HepG2 (cell line): Measurements from ENCODE around the gene CTSD. TPM values are rescaled to one million over a fixed set of nuclear protein-coding genes. Genes with fewer than 3 reads are reported as not detected.
A peak's percentile ranks its signal among the peaks of the same experiment; 100 is the strongest.

Experiments used
- ARNT2 ChIP-seq: sonication (generic); formaldehyde crosslinking; IDR thresholded peaks from 2 replicates; pipeline ENCODE4 v1.8.0; 2022; ENCODE audit warnings: mild to moderate bottlenecking, low read depth, missing genetic modification reagents, moderate library complexity
- CBX1 ChIP-seq: IDR thresholded peaks from one replicate; pipeline ENCODE4 v1.6.1; 2016; ENCODE audit warnings: antibody characterized with exemption, low read depth
- CCDC6 ChIP-seq: sonication (generic); formaldehyde crosslinking; IDR thresholded peaks from 2 replicates; pipeline ENCODE4 v1.8.1; 2022; ENCODE audit warnings: mild to moderate bottlenecking, missing genetic modification reagents, moderate library complexity
- DDIT3 ChIP-seq: sonication (generic); formaldehyde crosslinking; IDR thresholded peaks from 2 replicates; pipeline ENCODE4 v1.4.0; 2020; ENCODE audit warnings: mild to moderate bottlenecking, missing genetic modification reagents
- HNF1B ChIP-seq: sonication (generic); formaldehyde crosslinking; IDR thresholded peaks from 2 replicates; pipeline ENCODE4 v1.5.1; 2020; ENCODE audit warnings: mild to moderate bottlenecking, moderate library complexity, missing genetic modification reagents
- HNF4A ChIP-seq: sonication (generic); formaldehyde crosslinking; IDR thresholded peaks from 2 replicates; pipeline ENCODE4 v1.4.0; 2020; ENCODE audit warnings: missing genetic modification reagents
- HOXA9 ChIP-seq: sonication (generic); formaldehyde crosslinking; IDR thresholded peaks from 2 replicates; pipeline ENCODE4 v1.8.1; 2022; ENCODE audit warnings: missing genetic modification reagents, mild to moderate bottlenecking, moderate library complexity, borderline replicate concordance
- KDM2A ChIP-seq: sonication (generic); formaldehyde crosslinking; IDR thresholded peaks from 2 replicates; pipeline ENCODE4 v1.4.0; 2020; ENCODE audit warnings: low read depth, missing genetic modification reagents, borderline replicate concordance
- MEIS2 ChIP-seq: sonication (generic); formaldehyde crosslinking; IDR thresholded peaks from 2 replicates; pipeline ENCODE4 v1.9.0; 2021; ENCODE audit warnings: mild to moderate bottlenecking, missing genetic modification reagents
- NCOA2 ChIP-seq: sonication (generic); formaldehyde crosslinking; IDR thresholded peaks from 2 replicates; pipeline ENCODE4 v1.8.0; 2022; ENCODE audit warnings: inconsistent platforms
- NR2F1 ChIP-seq, 2 experiments: fragments of 450-650 bp in 1 of 2; formaldehyde crosslinking in 1 of 2; IDR thresholded peaks; 2 replicates each; pipeline versions ENCODE4 v1.5.0 to v1.6.1; 2016 to 2020; ENCODE audit warnings: mild to moderate bottlenecking in 1 of 2, missing compliant biosample characterization in 1 of 2, missing genetic modification reagents in 1 of 2, moderate library complexity in 1 of 2
- NRL ChIP-seq: sonication (generic); formaldehyde crosslinking; IDR thresholded peaks from 2 replicates; pipeline ENCODE4 v1.5.0; 2020; ENCODE audit warnings: missing genetic modification reagents, mild to moderate bottlenecking, moderate library complexity, borderline replicate concordance
- SALL2 ChIP-seq: sonication (generic); formaldehyde crosslinking; IDR thresholded peaks from 2 replicates; pipeline ENCODE4 v1.8.1; 2023; ENCODE audit warnings: mild to moderate bottlenecking, missing genetic modification reagents, inconsistent platforms
- SP140L ChIP-seq: sonication (generic); formaldehyde crosslinking; IDR thresholded peaks from 2 replicates; pipeline ENCODE4 v1.4.0; 2020; ENCODE audit warnings: missing genetic modification reagents, borderline replicate concordance
- TRIM22 ChIP-seq: fragments of 450-650 bp; IDR thresholded peaks from 2 replicates; pipeline ENCODE4 v1.6.1; 2017
- ZFP41 ChIP-seq: sonication (generic); formaldehyde crosslinking; IDR thresholded peaks from 2 replicates; pipeline ENCODE4 v1.4.0; 2020; ENCODE audit warnings: mild to moderate bottlenecking, missing genetic modification reagents, borderline replicate concordance
- ZFX ChIP-seq: sonication (generic); formaldehyde crosslinking; IDR thresholded peaks from 2 replicates; pipeline ENCODE4 v1.4.0; 2020; ENCODE audit warnings: mild to moderate bottlenecking, low read depth, missing genetic modification reagents, moderate library complexity
- ZFYVE20 ChIP-seq: sonication (generic); formaldehyde crosslinking; IDR thresholded peaks from 2 replicates; pipeline ENCODE4 v1.8.0; 2023; ENCODE audit warnings: low read depth, mild to moderate bottlenecking, moderate library complexity, missing genetic modification reagents, borderline replicate concordance
- ZNF101 ChIP-seq: sonication (generic); formaldehyde crosslinking; IDR thresholded peaks from 2 replicates; pipeline ENCODE4 v1.4.0; 2020; ENCODE audit warnings: mild to moderate bottlenecking, low read depth, missing genetic modification reagents, borderline replicate concordance
- ZNF253 ChIP-seq: sonication (generic); formaldehyde crosslinking; IDR thresholded peaks from 2 replicates; pipeline ENCODE4 v1.8.0; 2022; ENCODE audit warnings: mild to moderate bottlenecking, missing genetic modification reagents, borderline replicate concordance
- ZNF414 ChIP-seq: sonication (generic); formaldehyde crosslinking; IDR thresholded peaks from 2 replicates; pipeline ENCODE4 v1.5.0; 2020; ENCODE audit warnings: missing genetic modification reagents
- ZNF431 ChIP-seq: sonication (generic); formaldehyde crosslinking; IDR thresholded peaks from 2 replicates; pipeline ENCODE4 v1.9.0; 2022; ENCODE audit warnings: missing genetic modification reagents, low read depth, mild to moderate bottlenecking, borderline replicate concordance
- ZNF644 ChIP-seq: IDR thresholded peaks from 2 replicates; pipeline ENCODE4 v1.6.1; 2016; ENCODE audit warnings: low read depth
- ZNF709 ChIP-seq: sonication (generic); formaldehyde crosslinking; IDR thresholded peaks from 2 replicates; pipeline ENCODE4 v1.5.0; 2020; ENCODE audit warnings: mild to moderate bottlenecking, missing genetic modification reagents
- ZNF788 ChIP-seq: sonication (generic); formaldehyde crosslinking; IDR thresholded peaks from 2 replicates; pipeline ENCODE4 v1.5.0; 2020; ENCODE audit warnings: mild to moderate bottlenecking, missing genetic modification reagents, borderline replicate concordance
- ZNF891 ChIP-seq: sonication (generic); formaldehyde crosslinking; IDR thresholded peaks from 2 replicates; pipeline ENCODE4 v1.5.0; 2020; ENCODE audit warnings: mild to moderate bottlenecking, missing genetic modification reagents
- polyA plus RNA-seq, 8 experiments: library from polyadenylated mRNA; depleted of rRNA in 3 of 8; stranded (reverse) in 7 of 8; unstranded in 1 of 8; fragments of >200 nt; fragmentation: Illumina TruSeq in 4 of 8; extraction: Trizol in 4 of 8; gene quantifications; 2 replicates each; pipeline versions ENCODE4 v1.2.1 to v1.2.3, GENCODE V29; 2011 to 2016; ENCODE audit warnings: low read depth in 4 of 8, missing spikeins in 1 of 8, mixed read lengths in 1 of 8; ENCODE audit not compliant: insufficient read depth in 1 of 8
- total RNA-seq, 5 experiments: library from RNA; depleted of rRNA; stranded (reverse); fragments of >200 nt; fragmentation: Illumina TruSeq; extraction: Trizol; gene quantifications; 2 replicates each; pipeline ENCODE4 v1.2.3, GENCODE V29; 2016; ENCODE audit warnings: low read depth in 1 of 5

The CTSD gene
- total and polyA plus RNA-seq, 2 of the 13 experiments (the other 11 are each of a cell fraction or from before 2014, with no cell fraction given) = 143 to 230 TPM

- no peak for TF ChIP-seq TRIM22
- peak; percentile 52 for TF ChIP-seq HNF4A
- TF ChIP-seq ZNF644 = no peak
- TF ChIP-seq NRL (CRISPR knock-in tag) = no peak
- TF ChIP-seq ZFYVE20 (CRISPR knock-in tag) = no peak
- TF ChIP-seq NR2F1 (CRISPR knock-in tag; IDR thresholded peaks at IDR 0.05) = 0 out of 4 replicates have a peak, but pooled peaks of 1 of the 2 experiments have one; percentile 27
- no peak for TF ChIP-seq ZNF101 (CRISPR knock-in tag)
- 0 out of 2 replicates have a peak, but pooled peaks have one; percentile 26 for TF ChIP-seq ARNT2
- no peak for TF ChIP-seq ZNF414 (CRISPR knock-in tag)
- no peak for TF ChIP-seq ZNF431 (CRISPR knock-in tag)
- 0 out of 2 replicates have a peak, but pooled peaks have one; percentile 30 for TF ChIP-seq ZNF891 (CRISPR knock-in tag)
- TF ChIP-seq ZNF709 (CRISPR knock-in tag) = no peak
- no peak for TF ChIP-seq HOXA9 (CRISPR knock-in tag)
- no peak for TF ChIP-seq ZFX (CRISPR knock-in tag)
- TF ChIP-seq NCOA2 (CRISPR knock-in tag) = peak; percentile 60
- no peak for TF ChIP-seq ZNF788 (CRISPR knock-in tag)
- TF ChIP-seq HNF1B (CRISPR knock-in tag) = no peak
- 0 out of 2 replicates have a peak, but pooled peaks have one; percentile 36 for TF ChIP-seq MEIS2 (CRISPR knock-in tag)
- no peak for TF ChIP-seq ZFP41 (CRISPR knock-in tag)
- TF ChIP-seq SALL2 (CRISPR knock-in tag) = no peak
- TF ChIP-seq ZNF253 (CRISPR knock-in tag) = no peak
- no peak for TF ChIP-seq KDM2A (CRISPR knock-in tag)
- no peak for TF ChIP-seq DDIT3 (CRISPR knock-in tag)
- no peak for TF ChIP-seq CBX1
- no peak for TF ChIP-seq CCDC6 (CRISPR knock-in tag)
- TF ChIP-seq SP140L = no peak
These were observed 1.7 kb downstream of the CTSD start (continued) for GRCh38 chr11:1761857-1762536.
